Anterior cingulate cortex (tissue), 58 donors: ENCODE data around the gene PRXL2A.
A peak's percentile ranks its signal among the peaks of the same experiment; 100 is the strongest.

Experiments
- DNase-seq, 58 donors: peaks; one replicate each; lab custom pipeline; 2025; lab: John Stamatoyannopoulos, UW

PRXL2A gene

DNA sequence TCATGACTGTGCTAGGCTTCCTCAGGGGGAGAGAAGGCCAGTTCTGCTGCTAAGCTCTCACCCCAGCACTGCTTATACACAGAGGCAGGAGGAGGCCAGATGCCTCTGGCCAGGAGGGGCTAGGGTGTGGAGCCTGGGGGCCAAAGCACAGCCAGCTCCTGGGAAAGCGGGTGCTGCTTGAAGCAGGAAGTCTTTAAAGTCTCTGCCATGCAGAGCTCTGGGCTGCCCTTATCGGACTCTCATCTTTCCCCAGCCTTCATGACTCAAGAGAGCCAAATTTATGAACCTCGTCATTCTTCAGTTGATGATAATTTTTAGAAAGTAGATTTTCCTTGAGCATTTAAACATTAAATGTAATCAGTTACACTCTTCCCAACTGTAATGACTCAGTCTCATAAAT lies 34.5 kb downstream of the PRXL2A start:
- DNase-seq, result no peak

DNA sequence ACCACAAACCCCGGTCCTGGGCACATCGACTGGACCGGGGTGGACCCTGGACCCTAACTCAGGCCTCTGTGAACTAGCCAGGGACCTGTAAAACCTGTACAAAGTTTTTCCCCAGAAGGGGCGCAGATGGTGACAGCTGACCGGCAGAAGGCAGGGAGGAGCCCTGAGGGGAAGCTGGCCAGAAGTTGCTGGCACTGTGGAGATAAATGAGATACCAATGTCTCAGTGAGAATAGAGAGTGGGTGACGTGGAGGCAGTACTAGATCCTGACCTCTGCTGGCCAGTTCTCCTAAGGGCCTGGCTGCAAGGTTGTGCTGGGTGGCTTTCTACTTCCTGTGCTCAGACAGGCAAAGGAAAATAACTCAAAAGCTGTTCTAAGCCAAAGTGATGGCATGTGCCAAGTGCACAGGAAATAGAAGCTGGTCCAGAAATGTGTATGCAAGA lies 35.2 kb downstream of the PRXL2A start:
- peak in 1 of 58 donors; percentile 10 for DNase-seq

DNA sequence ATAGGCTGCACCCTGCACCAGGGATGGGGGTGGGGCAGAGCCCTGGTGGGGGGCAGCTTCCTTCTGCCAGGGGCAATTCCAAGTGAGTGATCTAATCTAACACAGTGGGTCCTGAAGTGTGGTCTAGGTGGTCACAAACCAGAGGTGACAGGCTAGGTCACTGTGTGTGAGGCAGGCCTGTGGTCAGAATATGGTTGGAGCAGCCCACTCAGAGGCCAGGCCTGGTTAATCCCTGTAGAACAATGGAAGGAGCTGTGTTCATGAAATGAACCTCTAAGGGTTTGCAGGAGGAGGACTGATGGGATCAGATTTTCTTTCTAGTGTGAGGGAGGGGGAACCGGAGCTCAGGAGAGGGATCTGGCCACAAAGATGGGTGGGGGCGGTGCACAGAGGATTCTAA lies 35.8 kb downstream of the PRXL2A start:
- DNase-seq, result no peak

DNA sequence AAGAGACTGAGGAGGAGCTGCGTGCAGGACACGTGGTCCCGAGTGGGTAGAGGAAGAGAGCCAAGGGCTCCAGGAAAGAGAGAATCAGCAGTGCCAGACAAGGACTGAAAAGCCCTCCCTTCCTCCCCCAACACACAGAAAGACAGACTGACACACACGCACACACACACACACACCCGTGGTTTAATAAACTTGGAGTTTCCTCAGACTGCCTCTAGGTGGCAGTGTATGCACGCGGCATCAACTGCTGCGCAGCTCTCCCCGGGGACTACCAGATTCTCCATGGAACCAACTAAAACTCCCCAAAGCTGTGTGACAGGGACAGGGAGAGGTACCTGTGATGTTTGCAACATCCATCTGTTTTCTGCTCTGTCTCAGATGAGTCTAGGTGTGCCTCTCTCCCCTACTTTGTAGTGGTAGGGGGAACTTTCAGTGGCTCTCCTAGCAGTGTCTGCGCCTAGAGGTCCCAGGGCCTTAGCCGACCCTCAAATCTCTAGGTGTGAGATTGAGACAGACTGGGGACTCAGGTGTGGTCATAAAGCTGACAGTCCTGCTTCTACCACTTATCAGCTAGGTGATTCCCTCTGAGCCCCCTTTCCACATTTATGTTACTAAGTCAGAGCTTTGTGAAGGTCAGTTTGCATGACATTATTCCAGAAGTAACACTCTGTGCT lies 36.4 kb downstream of the PRXL2A start:
- peak in 51 of 58 donors; percentile 27 to 83 (median 60) for DNase-seq

DNA sequence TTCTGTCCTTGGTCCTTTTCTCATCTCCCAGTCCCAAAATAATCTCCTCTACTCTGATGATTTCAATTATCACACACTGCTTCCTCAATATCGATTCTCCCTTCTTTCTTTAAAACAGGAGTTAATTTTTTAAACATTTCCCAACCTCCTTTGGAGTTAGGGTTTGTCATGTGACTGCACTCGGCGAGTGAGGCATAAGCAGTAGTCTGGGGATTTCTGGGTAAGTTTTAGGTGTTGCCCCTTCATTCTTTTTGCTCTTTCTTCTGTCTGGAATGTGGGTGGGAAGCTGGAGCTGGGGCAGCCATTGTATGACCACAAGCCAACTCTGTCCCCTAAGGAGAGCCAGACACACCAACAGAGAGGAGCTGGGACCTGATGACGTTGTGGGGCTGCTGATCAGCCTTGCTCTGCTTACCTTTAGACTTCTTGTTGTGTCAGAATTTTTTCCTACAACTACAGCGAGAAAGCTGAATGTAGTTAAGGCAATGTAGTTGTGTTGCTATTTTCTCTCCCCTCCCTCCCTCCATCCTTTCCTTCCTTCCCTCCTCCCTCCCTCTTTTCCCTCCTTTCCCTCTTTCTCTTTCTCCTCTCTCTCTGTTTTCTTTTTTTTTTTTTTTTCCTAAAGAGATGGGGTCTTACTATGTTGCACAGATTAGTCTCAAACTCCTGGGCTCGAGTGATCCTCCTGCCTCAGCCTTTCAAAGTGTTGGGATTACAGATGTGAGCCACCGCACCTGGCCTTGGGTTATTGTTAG lies 39.3 kb downstream of the PRXL2A start:
- DNase-seq, result no peak

DNA sequence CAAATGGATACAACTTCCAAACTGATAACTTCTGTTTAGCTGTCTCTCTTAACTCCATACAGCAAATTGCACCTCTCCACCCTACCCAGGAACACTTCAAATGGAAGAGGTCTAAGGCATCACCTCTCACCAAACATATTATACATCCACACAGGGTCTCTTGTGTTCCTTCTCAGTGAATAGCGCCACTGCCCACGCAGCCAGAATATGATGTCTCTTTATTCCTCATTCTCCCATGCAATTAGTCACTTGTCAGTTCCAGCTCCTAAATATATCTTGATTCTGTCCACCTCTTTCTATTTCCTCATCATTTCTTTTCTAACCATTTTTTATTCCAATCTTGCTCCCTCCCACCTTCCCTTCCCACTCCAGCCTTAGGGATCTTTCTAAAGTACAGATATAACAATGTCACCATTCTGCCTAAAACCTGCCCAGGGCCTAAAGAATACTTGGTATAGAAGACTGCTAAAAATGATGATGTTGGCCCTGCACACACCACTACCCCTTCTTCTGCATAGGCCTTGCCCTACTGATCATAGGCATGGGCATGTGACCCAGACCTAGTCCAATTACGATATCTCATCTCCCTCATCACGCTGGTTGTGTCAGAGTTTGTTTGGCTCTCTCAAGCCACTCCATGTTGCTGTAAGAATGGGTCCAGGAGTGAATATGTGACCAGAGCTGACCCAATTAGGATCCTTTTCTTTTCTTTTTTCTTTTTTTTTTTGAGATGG lies 40.0 kb downstream of the PRXL2A start:
- DNase-seq, result peak in 1 of 58 donors; percentile 38

DNA sequence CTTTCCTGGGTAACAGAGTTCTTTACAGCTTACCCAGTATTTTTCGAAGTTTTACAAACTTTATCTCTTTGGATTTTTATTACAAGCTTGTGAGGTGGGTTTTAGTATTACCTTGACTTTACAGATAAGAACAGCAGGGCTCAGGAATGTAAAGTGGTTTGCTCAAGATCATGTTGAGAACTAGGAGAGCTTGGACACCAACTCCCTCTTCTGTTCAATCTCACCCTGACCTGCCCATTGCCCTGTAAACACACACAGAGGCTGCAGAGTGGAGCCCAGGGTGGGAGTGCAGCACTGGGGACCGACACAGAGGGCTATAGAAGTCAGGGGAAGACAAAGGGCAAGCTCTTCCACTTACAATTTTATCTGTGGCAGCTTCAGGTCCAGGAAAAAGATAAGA lies 41.2 kb downstream of the PRXL2A start:
- no peak for DNase-seq

DNA sequence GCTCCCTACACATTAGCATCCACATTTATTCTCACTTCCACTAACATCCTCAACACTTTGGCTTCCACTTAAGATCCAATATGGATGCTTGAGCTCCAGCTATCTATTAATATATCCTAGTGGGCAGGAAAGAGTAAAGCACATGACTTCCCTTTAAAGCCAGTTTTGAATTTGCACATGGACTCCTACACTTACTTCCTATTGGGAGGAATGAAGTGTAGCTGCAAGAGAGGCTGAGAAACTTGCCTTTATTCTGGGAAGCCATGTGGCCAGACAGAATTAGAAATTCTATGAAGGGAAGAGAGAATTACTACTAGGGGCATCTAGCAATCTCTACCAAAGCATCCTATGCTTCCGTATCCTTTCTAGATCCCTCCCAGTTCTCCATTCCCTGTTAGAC lies 42.8 kb downstream of the PRXL2A start:
- no peak for DNase-seq

DNA sequence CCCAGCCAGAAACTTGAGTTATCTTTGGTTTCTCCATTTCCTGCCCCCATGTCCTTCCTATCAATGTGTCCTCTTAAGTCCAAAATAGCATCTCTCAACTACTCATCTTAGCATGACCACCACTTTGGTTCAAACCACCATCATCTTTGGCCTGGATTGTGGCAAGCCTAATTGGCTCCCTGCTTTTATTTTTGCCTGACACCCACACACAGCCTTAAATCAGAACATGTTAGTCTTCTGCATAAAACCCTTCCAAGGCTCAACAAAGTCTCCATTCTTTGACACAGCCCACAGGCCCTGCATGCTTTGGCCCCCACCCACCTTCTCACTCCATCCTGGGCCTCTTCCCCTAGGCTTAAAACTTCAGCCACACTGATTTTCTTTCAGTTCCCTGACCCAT lies 43.7 kb downstream of the PRXL2A start:
- DNase-seq, result no peak

DNA sequence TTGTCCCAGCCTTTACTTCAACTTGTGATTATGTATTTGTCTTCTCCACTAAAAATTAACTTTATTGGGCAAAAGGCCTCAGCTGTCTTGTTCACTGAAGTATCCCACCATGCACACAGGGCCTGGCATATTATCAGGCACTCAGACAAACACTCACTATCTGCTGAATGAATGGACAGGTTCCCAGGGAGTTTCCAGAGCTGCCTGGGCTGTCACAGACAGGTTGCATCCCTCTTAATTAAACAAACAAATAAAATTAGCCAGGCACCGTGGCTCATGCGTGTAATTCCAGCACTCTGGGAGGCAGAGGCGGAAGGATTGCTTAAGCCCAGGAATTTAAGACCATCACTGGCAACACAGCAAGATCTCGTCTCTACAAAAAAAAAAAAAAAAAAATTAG lies 44.3 kb downstream of the PRXL2A start:
- no peak for DNase-seq

DNA sequence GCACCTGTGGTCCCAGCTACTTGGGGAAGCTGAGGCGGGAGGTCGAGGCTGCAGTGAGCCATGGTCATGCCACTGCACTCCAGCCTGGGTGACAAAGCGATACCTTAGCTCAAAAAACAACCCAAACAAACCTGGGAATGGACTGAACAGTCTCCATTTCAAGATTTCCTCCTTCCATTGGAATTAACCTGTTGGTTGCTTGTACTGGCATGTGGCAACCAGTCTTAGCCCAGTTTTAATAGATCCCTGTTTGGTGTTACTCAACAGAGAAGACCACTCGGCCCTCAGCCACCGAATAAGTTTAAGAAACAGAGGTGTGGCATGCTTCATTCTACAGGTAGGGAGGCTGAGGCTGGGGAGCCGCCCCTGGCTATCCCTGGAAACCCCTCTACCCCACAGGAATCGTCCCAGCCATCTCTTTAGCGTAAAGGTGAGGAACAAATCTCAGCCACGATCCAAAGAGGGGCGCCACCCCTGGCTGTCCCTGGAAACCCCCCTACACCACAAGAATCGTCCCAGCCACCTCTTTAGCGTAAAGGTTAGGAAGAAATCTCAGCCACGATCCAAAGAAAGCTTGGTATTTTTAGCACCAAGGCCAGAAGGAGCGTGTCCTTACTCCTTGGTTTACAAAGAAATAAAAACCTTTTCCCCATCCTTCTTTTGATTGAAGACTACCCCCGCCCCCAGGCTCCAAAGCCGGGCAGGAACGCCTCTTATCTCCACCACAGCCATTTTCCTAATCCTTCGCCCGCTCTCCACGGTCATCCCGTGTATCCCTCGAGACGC lies 44.9 kb downstream of the PRXL2A start:
- DNase-seq, result peak in 1 of 58 donors; percentile 45

DNA sequence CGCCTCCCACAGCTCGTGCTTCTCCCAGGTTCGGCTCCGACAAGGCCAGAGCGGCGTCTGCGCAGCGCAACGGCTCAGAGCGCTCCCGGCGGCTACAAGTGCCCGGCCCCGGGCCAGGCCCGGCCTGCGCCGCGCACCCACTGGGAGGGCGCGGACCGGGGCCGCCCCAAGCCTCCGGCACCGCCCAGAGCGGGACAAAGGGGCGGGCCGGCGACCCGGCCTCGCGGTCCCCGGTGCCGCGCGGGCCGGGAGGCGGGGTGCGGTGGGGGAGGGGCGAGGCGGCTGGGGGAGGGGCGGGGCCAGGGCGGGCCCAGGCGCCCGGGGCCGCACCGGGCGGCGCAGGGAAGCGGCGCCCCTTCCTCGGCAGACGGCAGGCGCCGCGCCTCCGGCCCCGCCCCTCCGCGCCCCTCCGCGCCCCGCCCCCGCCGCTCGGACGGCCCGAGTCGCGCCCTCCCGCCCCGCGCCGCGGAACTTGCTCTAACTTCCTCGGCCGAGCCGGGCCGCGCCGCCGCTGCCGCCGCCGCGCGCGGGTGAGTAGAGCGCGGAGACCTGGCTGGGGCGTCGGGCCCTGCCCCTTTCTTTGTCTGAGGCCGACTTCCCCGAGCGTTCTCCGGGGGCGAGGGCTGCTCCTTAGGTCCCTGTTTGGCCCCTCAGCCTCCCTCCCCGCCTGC lies 45.6 kb downstream of the PRXL2A start, which contains the start of gene TSPAN14:
TSS of gene TSPAN14 (plus strand) at position 469 of the 671 bp plus-strand sequence. CDS start 34,924 bp downstream, outside the sequence.
- peak in 52 of 58 donors; percentile 27 to 89 (median 70) for DNase-seq

DNA sequence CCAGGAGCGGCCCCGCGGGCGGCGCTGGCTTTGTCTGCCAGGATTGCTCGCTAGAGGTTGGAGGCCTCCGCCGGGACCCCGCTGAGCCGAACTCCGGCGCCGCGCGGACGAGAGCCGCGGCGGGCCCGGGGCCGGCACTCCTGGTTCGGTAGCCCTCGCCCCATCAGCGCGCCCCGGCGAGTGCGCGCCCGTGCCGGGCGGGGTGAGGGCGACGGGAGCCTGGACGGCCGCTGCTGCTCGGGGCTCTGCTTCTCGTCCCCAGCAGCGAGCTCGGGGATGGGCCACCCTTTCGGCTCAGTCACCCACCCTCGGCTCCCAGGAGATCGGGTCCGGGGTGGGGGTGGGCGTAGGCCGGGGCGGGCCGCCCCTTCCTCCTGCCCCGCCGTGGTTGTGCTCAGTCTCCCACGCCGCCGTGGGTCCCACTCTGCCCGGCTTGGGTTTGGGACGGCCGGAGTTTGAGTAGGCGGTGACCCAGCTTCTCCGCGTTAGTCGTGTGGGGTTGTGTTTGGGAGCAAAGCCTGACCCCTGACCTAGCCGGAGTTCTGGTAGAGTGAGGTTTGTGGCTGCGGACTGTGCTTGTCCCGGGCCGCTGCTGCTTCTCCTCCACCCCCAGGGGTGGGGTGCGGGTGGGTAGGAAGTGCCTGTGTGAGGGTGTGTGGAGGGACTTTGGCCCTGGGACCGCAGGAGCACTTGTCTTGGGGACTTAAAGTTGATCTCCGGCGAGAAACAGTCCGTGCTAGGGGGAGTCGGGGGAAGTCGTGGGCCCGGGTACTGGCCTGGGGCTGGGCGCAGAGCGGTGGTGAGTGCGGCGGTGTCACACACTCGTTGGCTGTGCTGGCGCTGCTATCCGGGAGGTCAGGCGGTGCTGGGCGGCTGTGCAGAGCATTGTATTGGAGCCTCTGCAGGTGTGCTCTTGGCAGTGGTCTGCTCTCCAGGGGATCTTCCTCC lies 46.4 kb downstream of the PRXL2A start:
- DNase-seq, result peak in 6 of 58 donors; percentile 26 to 70 (median 54)

DNA sequence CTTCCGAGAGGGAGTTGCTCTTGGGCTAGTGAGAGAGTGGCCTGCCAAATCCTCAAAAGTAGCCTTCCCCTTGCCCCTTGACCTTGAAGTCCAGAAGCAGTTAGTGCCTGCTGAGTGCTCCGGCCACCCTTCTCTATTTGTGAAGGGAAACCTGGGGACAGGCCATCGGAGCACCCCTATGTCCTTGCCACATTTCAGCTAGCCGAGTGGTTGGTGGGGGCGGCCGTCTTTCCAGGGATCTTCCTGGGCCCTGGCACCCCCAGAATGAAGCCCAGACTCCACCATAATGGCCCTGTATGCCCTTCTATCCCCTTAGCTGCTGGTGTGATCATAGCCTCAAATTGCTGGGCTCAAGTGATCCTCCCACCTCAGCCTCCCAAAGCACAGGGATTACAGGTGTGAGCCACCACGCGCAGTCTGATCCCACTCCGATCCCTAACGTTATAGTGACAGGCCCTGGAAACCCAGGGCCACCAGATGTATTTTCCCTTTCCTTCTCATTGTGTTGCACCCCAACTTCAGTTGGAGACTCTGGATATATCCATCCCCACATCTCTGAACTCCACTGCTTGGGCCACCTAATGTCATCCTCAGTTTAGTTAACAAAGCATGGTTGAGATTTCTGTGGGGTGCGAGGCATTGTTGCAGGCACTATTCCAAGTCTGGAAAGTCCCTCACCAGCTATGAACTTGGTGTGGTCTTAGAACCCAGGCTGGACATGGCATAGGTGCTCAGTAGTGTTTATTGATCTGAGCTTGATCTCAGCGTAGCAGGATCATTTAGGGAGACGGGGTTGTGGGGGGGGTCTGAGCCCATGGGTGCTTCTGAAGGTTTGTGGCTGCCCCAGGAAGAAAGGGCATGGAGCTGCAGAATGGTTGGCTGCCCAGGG lies 47.4 kb downstream of the PRXL2A start:
- no peak for DNase-seq

DNA sequence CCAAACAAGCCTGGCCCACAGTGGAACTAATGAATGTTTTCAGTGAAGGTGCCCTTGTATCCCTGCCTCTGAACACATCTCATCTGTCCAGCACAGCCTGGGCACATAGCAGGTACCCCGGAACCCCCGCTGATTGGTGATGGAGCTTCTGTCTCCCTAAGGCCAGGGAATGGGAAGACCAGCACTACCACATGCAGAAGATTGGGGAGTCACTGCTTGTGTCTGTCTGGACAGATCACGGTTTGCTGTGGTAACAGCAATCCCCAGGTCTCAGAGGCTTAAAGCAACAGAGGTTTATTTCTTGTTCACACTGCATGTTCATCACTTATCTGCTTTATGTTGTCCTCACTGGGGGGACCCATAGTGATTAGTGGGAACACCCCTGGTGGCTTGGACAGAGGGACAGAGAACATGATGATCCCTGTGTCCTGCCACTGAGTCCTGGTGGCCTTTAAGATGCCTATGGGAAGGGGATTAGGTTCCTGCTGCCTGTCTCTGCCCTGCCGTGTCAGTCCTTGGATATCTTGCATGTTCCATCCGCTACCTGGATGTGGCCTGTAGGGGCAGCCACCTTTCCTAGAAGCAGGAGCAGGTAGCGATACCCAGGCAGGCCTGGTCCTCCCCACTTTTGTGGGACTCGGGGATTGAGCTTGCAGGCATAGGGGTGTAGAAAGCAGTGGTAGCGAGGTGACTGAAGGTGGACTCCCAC lies 49.4 kb downstream of the PRXL2A start:
- no peak for DNase-seq

DNA sequence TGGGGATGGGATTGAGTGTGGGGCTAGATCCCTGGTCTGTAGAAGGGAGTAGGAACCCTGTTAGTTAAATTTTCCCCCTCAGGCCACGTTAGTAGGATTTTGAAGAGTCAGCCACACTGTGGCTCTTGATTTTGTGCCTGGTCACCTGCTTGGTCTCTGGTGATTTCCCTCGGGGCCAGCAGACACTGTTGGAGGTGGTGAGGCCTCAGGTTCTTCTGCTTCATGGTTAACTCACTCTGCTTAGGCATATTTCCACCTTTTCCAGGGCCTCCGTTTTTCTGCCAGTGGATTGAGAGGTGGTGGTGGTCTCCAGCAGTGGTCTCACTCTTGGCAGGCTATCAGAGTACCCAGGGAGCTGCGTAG lies 49.9 kb downstream of the PRXL2A start:
- no peak for DNase-seq

DNA sequence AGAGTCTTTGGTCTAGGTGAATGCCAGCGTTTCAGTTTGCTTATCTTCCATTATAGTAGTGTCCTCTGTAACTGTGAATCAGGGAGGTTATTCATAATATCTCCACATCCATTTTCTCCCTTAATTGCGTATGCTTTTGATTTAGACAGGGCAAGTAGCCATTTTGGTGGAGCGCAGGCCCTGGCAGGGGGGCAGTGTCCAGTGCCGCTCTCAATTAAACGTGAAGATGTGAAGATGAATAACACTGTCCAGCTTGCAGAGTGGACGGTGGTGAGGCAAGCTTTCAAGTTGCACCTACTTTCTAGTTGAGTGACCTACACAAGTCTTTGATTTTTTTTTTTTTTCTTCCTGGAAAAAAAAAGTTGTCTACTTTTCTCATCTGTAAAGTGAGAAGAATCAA lies 50.3 kb downstream of the PRXL2A start:
- no peak for DNase-seq
